Ramos (cell line): ENCODE data around the gene NOL4L.
"Not testable (repeated sequence)": the region's sequence is repeated elsewhere in the genome, so short reads cannot be mapped to it uniquely, and the experiment has no call there.

Experiments
- in situ Hi-C: fragments of 300-500 bp; cut with MboI; formaldehyde crosslinking; loops from one replicate; pipeline ENCODE4 v1.14.3; 2022; ENCODE audit warnings: low sequenced_read_pairs; ENCODE audit not compliant: unreplicated experiment

NOL4L gene

DNA sequence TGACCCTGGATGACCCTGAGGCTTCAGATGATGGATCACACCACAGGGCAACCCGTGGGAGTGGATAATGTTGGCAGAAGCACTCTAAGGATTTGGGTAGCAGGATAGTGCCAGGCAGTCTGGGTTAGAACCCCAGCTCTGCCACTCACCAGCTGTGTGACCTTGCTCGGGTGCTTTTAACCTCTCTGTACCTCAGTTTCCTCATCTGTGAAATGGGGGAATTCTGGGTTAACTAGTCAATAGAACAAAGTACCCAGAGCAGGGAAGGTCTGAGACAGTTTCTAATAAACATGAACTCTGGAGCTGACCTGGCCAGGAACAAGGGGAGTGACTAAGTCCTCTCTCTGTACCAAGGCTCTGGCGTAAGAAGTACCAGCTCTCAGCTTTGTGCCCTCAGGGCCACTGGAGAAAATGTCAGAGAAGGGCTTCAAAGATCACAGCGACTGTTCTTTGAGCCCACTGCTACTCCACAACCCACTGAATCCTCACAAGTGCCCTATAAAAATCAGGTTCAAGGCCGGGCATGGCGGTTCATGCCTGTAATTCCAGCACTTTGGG lies 14.7 kb upstream of the NOL4L start:
- in situ Hi-C loops: no loop called here

DNA sequence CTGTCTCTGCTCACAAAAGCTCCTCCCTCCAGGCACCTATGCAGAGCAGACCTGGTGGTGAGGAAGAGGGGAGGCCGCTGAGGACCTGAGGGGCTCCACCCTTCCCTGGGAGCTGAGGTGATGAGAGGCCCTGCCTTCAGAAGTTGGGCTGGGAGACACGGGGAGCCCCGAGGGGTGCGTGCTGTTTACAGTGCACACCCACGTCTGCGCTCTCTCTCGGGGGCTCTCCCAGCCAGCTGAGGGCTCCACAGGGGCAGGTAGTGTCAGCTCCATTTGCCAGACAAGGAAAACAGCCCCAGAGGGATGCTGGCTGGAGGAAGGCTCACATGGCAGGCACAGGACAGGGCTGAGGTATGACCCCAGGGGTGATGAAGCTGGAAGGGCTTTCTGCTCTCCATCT lies 13.5 kb upstream of the NOL4L start:
- in situ Hi-C loops: no loop called here

DNA sequence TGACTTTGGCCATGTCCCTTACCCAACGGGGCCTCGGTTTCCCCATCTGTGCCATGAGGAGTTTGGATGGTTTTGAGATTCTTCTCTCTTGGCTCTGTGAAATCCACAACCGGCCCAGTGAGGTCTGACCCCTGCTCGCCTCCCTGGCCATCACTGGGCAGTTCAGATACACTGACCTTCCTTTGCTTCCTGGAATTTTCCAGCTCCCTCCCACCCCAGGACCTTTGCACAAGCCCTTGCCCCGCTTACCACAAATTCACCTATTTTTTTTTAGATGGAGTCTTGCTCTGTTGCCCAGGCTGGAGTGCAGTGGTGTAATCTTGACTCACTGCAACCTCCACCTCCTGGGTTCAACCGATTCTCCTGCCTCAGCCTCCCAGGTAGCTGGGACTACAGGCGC lies 12.6 kb upstream of the NOL4L start:
- in situ Hi-C loops: no loop called here

DNA sequence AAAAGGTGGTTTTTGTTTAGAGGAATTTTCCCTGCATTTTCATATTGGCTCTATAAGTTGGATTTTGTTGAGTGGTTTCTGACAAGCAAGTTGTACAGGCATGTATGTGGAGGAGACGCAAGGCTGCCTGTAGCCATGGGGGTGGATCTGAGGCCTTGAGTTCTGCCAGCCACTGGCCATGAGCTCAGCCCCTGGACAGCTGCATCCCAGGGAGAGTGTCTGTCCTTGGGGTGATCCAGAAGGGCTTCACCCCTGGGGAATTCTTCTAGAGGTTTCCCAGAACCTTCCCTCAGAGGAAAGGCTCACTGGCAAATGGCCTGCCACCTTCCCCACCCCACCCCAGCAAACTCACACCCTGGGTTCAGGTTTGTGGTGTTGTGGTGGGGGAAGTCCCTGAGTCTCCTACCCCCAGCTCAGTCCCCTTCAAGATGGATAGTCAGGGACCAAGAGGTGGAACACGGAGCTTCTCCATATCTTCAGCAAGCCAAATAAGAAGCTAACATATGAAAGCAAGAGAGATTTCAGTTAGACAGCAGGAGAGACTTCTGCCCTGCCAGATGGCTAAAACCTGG lies 11.6 kb upstream of the NOL4L start:
- in situ Hi-C loops: no loop called here

DNA sequence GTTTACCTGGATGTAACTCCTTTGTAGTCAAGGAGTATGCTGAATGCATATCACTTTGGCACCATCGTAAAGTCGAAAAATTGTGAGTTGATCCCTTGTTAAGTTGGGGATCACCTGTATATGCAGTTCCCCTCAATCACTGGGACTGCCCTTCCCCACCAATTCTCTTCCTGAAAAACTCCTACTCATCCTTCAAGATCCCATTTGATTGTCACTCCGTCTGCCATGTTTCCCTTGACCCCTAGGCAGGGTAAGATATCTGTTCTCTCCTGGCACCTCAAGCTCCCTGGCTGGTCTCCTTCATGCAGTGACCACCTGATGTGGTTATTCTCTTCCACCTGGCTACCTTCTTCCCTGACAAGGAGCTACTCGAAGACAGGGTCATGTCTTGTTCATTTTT lies 10.0 kb upstream of the NOL4L start:
- in situ Hi-C loops: no loop called here

DNA sequence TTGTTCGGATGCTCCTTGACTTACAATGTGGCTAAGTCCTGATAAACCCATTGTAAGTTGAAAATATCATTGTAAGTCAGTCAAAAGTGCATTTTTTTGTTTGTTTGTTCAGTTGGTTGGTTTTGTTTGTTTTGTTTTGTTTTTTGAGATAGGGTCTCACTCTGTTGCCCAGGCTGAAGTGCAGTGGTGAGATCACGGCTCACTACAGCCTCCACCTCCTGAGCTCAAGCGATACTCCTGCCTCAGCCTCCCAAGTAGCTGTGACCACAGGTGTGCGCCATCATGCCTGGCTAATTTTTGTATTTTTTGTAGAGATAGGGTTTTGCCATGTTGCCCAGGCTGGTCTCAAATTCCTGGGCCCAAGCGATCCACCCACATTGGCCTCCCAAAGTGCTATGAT lies 9.5 kb upstream of the NOL4L start:
- in situ Hi-C loops: not testable (repeated sequence)

DNA sequence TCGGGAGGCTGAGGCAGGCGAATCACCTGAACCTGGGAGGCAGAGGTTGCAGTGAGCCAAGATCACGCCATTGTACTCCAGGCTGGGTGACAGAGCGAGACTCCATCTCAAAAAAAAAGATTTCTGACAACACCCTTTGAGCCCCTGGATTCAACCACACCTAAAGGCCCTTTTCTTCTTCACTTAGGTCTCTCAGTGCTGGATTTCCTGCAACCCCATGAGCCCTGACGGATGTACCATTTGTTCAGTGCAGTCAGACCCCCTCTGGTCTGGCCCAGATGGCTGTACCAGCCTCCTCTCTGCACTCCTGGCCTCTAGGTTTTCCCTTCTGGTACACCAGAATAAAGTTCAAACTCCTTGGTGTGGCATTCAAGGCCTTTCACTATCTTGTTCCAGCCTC lies 9.1 kb upstream of the NOL4L start:
- in situ Hi-C loops: no loop called here

DNA sequence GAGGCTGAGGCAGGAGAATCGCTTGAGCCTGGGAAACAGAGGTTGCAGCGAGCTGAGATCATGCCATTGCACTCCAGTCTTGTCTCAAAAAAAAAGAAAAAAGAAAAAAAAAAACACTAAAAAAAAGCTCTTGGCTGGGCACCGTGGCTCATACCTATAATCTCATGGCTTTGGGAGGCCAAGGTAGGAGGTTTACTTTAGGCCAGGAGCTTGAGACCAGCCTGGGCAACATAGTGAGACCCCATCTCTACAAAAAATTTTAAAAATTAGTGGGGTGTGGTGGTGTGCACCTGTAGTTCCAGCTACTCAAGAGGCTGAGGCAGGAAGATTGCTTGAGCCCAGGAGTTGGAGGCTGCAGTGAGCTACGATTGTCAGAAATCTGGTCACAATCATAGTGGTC lies 7.5 kb upstream of the NOL4L start:
- in situ Hi-C loops: not testable (repeated sequence)

DNA sequence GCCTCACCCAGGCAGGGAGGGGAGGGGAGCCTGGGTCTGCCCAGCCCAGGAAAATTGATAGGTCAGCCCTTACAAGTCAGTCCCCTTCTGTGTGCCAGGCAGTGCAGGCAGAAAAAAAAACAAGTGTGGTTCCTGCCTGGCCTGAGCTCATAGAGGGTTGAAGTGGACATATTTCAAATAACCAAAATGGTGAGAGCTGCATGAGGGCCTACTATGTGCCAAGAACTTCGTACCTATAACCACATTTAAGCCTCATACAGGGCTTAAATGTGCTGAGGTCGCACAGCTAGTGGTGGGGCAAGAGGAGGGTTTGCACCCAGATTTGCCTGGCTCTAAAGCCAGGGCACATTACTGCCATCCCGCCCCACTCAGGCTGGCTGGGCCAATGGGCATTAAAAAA lies 6.9 kb upstream of the NOL4L start:
- in situ Hi-C loops: no loop called here

DNA sequence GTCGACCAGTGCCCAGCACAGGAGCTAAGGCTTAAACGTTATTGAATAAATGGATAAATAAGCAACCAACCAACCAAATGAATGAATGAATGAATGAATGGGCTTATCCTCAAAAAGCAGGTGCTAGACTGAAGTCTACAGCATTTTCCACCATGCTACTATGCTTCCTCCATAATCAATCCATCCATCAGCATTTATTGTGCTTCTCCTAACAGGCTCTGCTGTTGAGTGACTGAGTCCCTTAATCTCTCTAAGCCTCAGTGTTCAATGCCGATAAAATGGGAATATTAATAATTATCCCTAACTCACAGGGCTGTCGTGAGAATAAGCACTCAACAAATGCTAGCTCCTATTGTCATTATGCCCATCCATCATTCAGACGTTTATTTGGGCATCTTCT lies 4.6 kb upstream of the NOL4L start:
- in situ Hi-C loops: no loop called here

DNA sequence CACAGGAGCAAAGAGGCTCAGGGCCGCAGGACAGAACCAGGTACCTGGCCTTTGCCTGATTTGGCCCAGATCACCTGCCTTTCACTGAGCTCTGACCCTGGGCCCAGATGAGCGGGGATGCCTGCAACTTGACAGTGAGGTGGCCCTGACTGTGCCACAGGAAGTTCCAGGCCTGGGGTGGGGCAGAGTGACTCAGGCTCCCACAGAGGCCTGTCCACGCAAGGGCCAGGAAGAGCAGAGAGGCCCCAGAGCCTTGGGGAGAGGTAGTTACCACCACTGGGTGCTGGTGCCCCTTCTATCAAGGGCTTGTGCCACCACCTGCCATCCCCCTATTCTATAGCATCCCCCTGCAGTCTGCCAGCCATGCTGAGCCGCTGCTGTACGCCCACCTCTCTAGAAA lies 4.1 kb upstream of the NOL4L start:
- in situ Hi-C loops: no loop called here

DNA sequence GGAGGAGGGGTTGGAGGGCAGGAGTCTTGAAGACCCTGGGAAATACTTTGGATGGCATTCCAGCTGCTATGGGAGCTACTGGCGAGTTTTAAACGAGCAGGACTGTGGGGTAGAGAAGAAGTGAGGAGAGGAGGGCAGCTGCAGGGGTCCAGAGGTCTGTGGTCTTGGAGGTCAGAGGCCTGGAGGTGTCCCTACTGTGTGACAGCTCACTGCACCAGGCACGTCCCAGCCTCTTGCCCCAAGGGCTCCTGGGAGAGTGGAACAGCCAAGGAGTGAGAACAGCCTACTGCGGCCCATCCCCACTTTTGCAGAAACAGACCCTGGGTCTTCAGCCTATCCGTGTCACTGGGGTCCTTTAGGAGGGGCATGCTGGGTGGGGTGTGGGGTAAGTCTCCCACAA lies 2.9 kb upstream of the NOL4L start:
- in situ Hi-C loops: no loop called here

DNA sequence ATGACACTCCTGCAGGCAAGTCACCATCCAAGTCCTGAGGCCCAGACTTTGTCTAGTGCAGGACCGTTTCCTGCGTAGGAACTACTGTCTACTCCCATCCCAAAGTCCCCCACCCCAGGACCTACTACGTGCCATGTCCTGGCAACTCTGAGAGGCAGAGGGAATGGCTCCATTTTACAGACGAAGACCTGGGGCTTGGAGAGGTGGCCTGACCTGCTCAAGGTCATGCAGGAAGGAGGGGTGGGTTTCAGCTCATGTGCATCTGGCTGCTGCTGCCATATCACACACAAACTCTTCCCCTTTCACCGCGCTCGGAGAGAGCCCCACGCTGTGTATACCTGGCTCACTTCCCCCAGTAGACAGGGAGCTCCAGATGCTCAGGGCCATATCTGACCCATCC lies 1.2 kb upstream of the NOL4L start:
- in situ Hi-C loops: no loop called here

DNA sequence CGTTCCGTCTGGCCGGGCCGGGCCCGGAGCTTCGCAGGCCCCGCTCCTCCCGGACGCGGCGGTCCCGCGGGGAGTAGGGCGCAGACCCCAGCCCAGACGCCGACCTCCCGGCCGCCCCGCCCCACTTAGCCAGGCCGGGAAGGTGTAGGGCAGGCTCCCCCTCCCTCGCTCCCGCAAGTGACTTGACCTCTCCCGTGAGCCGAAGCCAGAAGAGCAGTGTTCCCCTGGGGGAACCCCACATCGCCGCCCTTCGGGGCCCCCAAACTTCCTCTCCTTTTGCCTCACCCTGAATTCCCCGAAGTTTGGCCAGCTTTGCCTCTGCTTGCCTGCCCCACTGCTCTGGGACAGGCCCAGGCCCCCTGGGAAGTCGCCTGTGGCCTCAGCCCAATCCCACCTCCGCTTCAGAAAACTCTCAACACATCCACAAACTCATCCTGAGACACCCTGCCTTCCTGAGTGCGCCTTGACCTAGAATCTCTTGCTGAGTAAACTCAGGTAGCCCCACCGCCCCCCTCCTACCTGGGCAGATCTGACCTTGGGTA lies 524 bp upstream of the NOL4L start:
- in situ Hi-C loops: no loop called here

DNA sequence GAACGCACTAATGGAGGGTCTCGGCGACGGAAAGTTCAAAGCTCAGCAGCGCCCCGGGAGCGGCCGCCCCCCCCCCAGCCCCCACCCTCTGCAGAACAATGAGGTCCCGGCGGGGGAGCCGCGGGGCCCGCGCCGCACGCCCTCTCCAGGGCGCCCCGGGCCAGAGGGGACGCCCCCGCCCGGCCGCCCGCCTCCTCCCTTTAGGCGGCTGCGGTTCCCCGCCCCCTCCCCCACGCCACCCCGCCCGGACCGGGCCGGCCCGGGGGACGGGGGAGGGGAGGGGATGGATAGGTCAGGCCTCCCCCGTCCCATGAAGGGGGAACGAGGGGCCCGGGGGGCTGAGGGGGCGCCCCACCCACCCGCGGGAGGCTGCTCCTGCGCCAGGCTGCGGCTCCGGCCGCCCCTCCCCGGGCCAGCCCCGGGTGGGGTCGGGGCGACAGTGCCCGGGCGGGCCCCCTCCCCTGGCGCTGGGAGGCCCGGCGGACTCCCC lies 1.5 kb downstream of the NOL4L start:
- in situ Hi-C loops: no loop called here

DNA sequence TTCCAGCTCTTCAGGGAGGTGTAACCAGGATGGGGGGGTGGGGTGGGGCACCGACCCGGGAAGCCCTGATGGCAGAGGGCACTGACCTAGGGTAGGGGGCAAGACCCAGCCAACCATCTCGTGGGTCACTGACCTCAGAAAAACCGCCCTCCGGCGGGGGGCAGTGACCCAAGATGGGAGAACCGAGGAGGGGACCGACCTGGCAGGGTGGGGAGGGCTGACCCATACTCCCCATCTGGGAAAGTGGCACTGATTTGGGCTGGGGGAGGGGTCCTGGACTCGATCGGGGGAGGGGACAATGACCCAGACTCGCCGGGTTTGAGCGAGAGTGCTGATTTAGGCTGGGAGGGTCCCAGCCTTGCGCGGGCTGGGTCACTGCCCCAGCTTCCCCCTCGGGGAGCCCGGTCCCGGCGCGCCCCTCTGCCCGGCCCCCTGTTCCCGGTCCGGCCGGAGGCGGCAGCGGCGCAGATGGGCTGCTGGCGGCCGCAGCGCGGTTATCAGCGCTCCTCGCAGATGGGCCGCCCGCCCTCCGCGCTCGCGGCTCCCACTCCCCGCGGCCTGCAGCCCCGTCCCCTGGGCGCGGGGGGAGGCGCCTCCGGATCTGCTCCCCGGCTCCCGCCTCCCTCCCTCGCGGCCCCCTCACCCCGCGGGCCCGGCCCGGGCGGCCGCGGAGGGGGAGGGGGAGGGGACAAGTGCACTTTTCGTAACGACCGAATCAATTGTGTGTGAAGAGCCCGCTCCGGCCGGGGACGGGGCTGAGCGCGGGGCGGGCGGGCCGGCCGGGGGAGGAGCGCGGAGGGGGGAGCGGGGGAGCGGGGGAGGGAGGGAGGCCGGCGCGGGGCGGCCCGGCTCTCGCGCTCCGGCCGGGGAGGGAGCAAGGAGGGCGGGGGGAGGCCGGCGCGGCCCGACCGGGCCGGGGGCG lies 2.2 kb downstream of the NOL4L start:
- in situ Hi-C loops: no loop called here

DNA sequence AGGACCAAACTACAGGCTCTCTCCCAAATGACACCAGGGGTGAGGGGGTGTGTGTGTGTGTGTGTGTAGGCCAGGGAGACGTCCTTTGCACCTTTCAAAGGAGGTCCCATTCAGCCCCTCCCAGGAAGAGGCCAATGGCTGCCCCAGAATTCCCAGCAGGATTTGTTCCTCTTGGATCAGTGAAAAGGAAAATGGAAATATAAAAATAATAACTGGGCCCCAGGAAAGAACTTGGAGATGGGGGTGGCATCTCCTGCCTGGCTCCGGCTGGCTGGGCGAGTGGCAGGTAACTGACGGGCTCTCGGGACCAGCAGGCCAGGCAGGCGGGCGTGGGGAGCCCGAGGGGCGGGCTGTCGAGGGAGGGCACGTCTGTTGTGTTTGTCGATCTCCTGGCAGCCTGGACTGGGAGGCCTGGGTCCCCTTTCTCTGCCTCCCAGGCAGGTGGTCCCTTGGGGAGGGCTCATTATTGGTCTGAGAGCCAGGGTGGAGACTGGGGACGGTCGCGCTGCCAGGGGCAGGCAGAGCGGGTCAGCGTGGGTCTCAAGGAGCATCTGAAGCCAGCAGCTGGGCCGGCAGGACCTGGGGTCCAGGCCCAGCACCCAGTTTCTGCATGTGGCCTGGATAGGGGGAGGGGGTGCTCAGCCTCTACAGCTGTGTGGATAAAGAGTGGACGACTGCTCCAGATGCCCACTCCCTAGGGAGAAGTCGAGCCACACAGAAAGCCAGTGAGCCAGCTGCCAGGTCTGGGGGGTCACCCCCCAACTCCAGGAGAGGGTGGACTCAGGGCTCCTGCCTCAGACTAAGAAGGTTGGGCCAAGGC lies 3.1 kb downstream of the NOL4L start:
- in situ Hi-C loops: no loop called here

DNA sequence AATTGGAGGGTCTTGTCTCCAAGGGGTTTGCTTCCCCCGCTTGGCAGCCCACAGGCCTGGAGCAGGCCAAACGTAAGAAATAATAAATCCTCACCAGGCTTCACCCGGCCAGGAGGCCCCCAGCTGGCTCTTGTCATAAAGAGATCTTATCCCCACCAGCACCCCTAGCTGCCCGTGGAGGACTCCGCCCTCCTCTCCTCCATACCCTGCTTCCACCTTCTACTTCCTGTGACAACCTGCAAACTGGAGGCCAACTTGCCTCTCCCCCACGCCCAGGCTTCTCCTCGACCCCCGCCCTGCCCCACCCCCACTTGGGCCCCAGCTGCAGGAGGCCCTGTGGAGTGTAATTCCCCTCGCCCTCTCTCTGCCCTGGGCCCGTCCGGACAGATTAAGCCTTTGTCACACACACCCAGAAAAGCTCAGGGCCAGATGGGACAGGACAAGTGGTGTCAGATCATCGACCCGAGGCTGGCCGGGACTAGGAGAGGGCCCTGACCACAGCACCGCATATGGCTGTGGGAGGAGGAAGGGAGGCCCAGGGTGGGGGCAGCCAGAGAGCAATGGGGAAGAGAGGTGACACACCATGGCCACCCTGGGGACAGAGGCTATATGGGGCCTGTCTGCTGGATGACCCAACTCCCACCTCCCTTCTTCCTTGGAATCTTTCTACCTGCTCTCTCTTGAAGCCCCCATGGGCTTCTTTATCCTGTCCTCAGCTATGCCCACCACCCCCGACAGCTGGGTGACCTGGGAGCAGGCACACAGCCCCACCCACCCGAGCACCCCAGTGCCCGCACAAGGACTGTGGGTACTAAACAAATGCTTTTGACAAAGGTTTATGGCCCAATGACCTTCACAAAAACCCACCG lies 3.9 kb downstream of the NOL4L start:
- in situ Hi-C loops: no loop called here

DNA sequence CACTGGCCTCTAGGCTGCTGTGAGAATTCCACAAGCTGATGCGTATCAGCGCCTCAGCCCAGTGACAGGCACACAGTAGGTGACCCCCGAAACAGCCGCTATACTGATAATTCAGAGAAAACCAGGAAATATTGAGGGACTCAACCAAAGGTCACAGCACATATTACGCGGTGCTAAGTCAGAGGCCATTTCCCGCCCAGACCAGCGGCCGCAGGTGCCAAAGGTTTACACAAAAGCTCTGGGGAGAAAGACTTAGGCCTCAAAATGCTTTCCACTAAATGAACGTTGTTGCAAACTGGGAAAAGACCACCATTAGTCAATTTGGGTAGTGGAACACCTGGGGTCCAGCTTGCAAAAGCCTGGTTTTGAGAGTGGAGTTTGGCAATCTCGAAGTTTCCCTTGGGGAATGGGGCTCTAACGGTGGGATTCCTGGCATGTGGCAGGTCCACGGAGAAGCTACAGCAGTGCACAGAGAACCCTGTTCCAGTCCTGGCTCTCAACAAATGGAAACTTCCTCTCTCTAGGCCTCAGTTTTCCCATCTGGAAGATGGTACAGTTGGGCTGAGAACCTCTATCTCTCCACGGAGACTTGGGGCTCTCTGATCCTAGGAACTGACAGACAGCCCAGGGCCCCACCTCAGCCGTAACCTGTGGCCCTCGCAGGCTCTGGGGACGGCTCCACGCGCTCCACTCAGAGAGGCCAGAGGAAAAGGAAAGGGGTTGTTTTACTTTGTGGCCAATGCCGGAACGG lies 4.7 kb downstream of the NOL4L start:
- in situ Hi-C loops: no loop called here
